Lung (tissue), 12 donors: ENCODE measurements around the gene FILIP1. TPM values are rescaled to one million over a fixed set of nuclear protein-coding genes. Genes with fewer than 3 reads are reported as not detected.
"Not testable (repeated sequence)": the region's sequence is repeated elsewhere in the genome, so short reads cannot be mapped to it uniquely, and the experiment has no call there.

Source experiments
- ATAC-seq: fragments of 200-7000 bp; cut with Tn5 transposase; one replicate; pipeline ENCODE4 v1.9.1; 2020; ENCODE audit warnings: moderate number of reproducible peaks; ENCODE audit not compliant: insufficient read depth, low FRiP score
- DNase-seq, 3 donors: peaks; one replicate each; pipeline ENCODE4 v3.0.0-alpha.2; 2013 to 2017
- H3K27ac ChIP-seq, 2 donors: one replicate each; pipeline ENCODE4 v1.5.1; 2013; ENCODE audit warnings: mild to moderate bottlenecking in 2 of 2, moderate library complexity in 2 of 2, control low read depth in 1 of 2, inconsistent platforms in 1 of 2, low read depth in 1 of 2, low read length in 1 of 2
- H3K27me3 ChIP-seq, 3 donors: one replicate each; pipeline ENCODE4 v1.5.1; 2013; ENCODE audit warnings: low read length in 2 of 3; ENCODE audit not compliant: control insufficient read depth in 3 of 3, insufficient read depth in 3 of 3
- H3K36me3 ChIP-seq, 4 donors: one replicate each; pipeline ENCODE4 v1.5.1; 2013; ENCODE audit warnings: low read length in 4 of 4, mild to moderate bottlenecking in 1 of 4, moderate library complexity in 1 of 4; ENCODE audit not compliant: control insufficient read depth in 4 of 4, insufficient read depth in 4 of 4
- H3K4me1 ChIP-seq, 5 donors: one replicate each; pipeline ENCODE4 v1.5.1; 2013; ENCODE audit warnings: low read length in 5 of 5, mild to moderate bottlenecking in 2 of 5, moderate library complexity in 1 of 5; ENCODE audit not compliant: control insufficient read depth in 5 of 5, insufficient read depth in 5 of 5
- H3K4me3 ChIP-seq: one replicate; pipeline ENCODE4 v1.5.1; 2013; ENCODE audit warnings: mild to moderate bottlenecking, control low read depth, moderate library complexity
- H3K9ac ChIP-seq, 2 donors: one replicate each; pipeline ENCODE4 v1.5.1; 2013; ENCODE audit warnings: low read length in 2 of 2, control low read depth in 1 of 2; ENCODE audit not compliant: insufficient read depth in 1 of 2
- H3K9me3 ChIP-seq, 4 donors: one replicate each; pipeline ENCODE4 v1.5.1; 2013; ENCODE audit warnings: low read length in 3 of 4, mild to moderate bottlenecking in 1 of 4, moderate library complexity in 1 of 4; ENCODE audit not compliant: control insufficient read depth in 4 of 4, insufficient read depth in 3 of 4
- CTCF ChIP-seq: IDR thresholded peaks from 2 replicates; pipeline ENCODE4 v1.5.1; 2012; ENCODE audit warnings: mild to moderate bottlenecking; ENCODE audit errors: control extremely low read depth, extremely low read depth
- WGBS, 2 donors: extraction: QIAGEN DNeasy Blood & Tissue Kit; methylation state at CpG; one replicate each; pipeline ENCODE4 v1.1.7; 2013; 5-methylcytosine and 5-hydroxymethylcytosine counted together
- polyA plus RNA-seq, 2 donors: library from polyadenylated mRNA; stranded (reverse); fragments of 200-250 nt; gene quantifications; one replicate each; pipeline ENCODE4 v1.2.1, GENCODE V29; 2013
- total RNA-seq, 2 donors: library from RNA; depleted of rRNA in 1 of 2; stranded (reverse); fragments of >200 nt in 1 of 2; gene quantifications; one replicate each; pipeline ENCODE4 v1.2.1, GENCODE V29; 2014 to 2021
- donor health status: control.
- donor health status: control.
- donor health status: Bipolar disorder and iron deficiency.
- donor health status: healthy.
- donor health status: DM: yes; HTN: yes; CAD: no.

The FILIP1 gene
- total and polyA plus RNA-seq, 4 donors, result 5.6 to 24.1 (median 11.1) TPM

- H3K36me3 ChIP-seq, result no peaks in the 10 kb centered on the region
- peak overlapping the region in 1 of 2 donors; percentile 91 for H3K27ac ChIP-seq
- no peak for TF ChIP-seq CTCF
- DNase-seq (peak; percentile 73 to 98 (median 97)), ATAC-seq (peak; percentile 38)
- H3K9me3 ChIP-seq, result no peaks in the 10 kb centered on the region
- 80 to 86% methylated on average over 1 of the region's 1 CpG for WGBS, 2 donors
- H3K27me3 ChIP-seq, result no peaks in the 10 kb centered on the region
- peaks cover 2 to 54% (median 35%) of the 10 kb centered on the region in 5 donors for H3K4me1 ChIP-seq
- peak overlapping the region in 1 of 2 donors; percentile 7 for H3K9ac ChIP-seq
- no peak overlapping the region for H3K4me3 ChIP-seq
These were observed 55.6 kb downstream of the FILIP1 start for GRCh38 chr6:75438013-75438431.

- Histone ChIP-seq H3K4me1 (peaks cover 2 to 54% (median 35%) of the 10 kb centered on the region in 5 donors), H3K4me3 (no peak overlapping the region), H3K27me3 (no peaks in the 10 kb centered on the region), H3K36me3 (no peaks in the 10 kb centered on the region), H3K27ac (peak overlapping the region in 1 of 2 donors; percentile 91), H3K9me3 (no peaks in the 10 kb centered on the region), H3K9ac (peak overlapping the region in 1 of 2 donors; percentile 71)
- TF ChIP-seq CTCF, result no peak
- 71 to 75% methylated on average over 3 of the region's 3 CpGs for WGBS, 2 donors
- DNase-seq (peak; percentile 68 to 94 (median 94)), ATAC-seq (peak; percentile 55)
These were observed 56.1 kb downstream of the FILIP1 start for GRCh38 chr6:75437421-75437891.

- Histone ChIP-seq H3K36me3 (no peaks in the 10 kb centered on the region), H3K4me1 (peaks cover 2 to 58% (median 37%) of the 10 kb centered on the region in 5 donors), H3K27me3 (no peaks in the 10 kb centered on the region), H3K9me3 (no peaks in the 10 kb centered on the region), H3K4me3 (no peak overlapping the region), H3K27ac (peak overlapping the region in 1 of 2 donors; percentile 91), H3K9ac (peak overlapping the region in 1 of 2 donors; percentile 71)
- ATAC-seq (no peak), DNase-seq (peak; percentile 77 to 90 (median 85))
- 69 to 82% methylated on average over 4 of the region's 4 CpGs for WGBS, 2 donors
- TF ChIP-seq CTCF, result no peak
These were observed 56.7 kb downstream of the FILIP1 start for GRCh38 chr6:75436869-75437268.

GRCh38 chr6:75432809-75433208, 60.8 kb downstream of the FILIP1 start:
- not testable (repeated sequence) for H3K9me3 ChIP-seq, H3K9ac ChIP-seq, H3K4me3 ChIP-seq, ATAC-seq, H3K36me3 ChIP-seq, H3K27me3 ChIP-seq, DNase-seq
- 90 to 100% methylated on average over 1 of the region's 1 CpG for WGBS, 2 donors
- peak overlapping the region in 1 of 2 donors; percentile 16 for H3K27ac ChIP-seq
- peaks cover 5 to 46% (median 40%) of the 10 kb centered on the region in 5 donors for H3K4me1 ChIP-seq
